Natural killer cell (primary cell): ENCODE data around the gene MYOZ3. TPM values are rescaled to one million over a fixed set of nuclear protein-coding genes. Genes with fewer than 3 reads are reported as not detected.

Experiments
- ATAC-seq, 3 donors: fragments of 150-1000 bp in 2 of 3; fragments of 200-7000 bp in 1 of 3; cut with Tn5 transposase; 1 replicate in 1 of 3; 2 replicates in 2 of 3; pipeline ENCODE4 v1.10.0; 2021; ENCODE audit warnings: mild to moderate bottlenecking in 2 of 3, moderate library complexity in 2 of 3
- DNase-seq, 2 donors: peaks; one replicate each; pipeline versions ENCODE4 v3.0.0 to v3.0.0-alpha.2; 2013 to 2021; ENCODE audit warnings: mixed read lengths in 1 of 2
- H3K27ac ChIP-seq: one replicate; pipeline ENCODE4 v1.5.1; 2013; ENCODE audit warnings: mild to moderate bottlenecking, low read length
- H3K27me3 ChIP-seq: one replicate; pipeline ENCODE4 v1.6.1; 2013; ENCODE audit warnings: low read length; ENCODE audit not compliant: control insufficient read depth, insufficient read depth
- H3K36me3 ChIP-seq: one replicate; pipeline ENCODE4 v1.6.1; 2013; ENCODE audit warnings: low read length; ENCODE audit not compliant: control insufficient read depth, insufficient read depth
- H3K4me1 ChIP-seq: one replicate; pipeline ENCODE4 v1.6.1; 2013; ENCODE audit warnings: low read length; ENCODE audit not compliant: control insufficient read depth, insufficient read depth
- H3K4me3 ChIP-seq: one replicate; pipeline ENCODE4 v1.5.1; 2013; ENCODE audit warnings: low read length
- H3K9me3 ChIP-seq: one replicate; pipeline ENCODE4 v1.6.1; 2013; ENCODE audit warnings: low read length; ENCODE audit not compliant: control insufficient read depth, insufficient read depth
- H3K27ac Mint-ChIP-seq, 2 donors: one replicate each; pipeline ENCODE4 v1.8.0; 2022; ENCODE audit warnings: mild to moderate bottlenecking in 2 of 2, mixed read lengths in 2 of 2, moderate library complexity in 1 of 2
- H3K27me3 Mint-ChIP-seq, 2 donors: one replicate each; pipeline ENCODE4 v1.8.0; 2022; ENCODE audit warnings: low read depth in 2 of 2, mixed read lengths in 2 of 2
- H3K36me3 Mint-ChIP-seq: one replicate; pipeline ENCODE4 v1.8.0; 2022; ENCODE audit warnings: mixed read lengths
- H3K4me1 Mint-ChIP-seq, 2 donors: one replicate each; pipeline ENCODE4 v1.8.0; 2022; ENCODE audit warnings: mixed read lengths in 2 of 2
- H3K4me3 Mint-ChIP-seq: one replicate; pipeline ENCODE4 v1.8.0; 2022; ENCODE audit warnings: mild to moderate bottlenecking, moderate library complexity, mixed read lengths
- H3K9me3 Mint-ChIP-seq, 2 donors: one replicate each; pipeline ENCODE4 v1.8.0; 2022; ENCODE audit warnings: mixed read lengths in 2 of 2
- WGBS: methylation state at CpG from one replicate; pipeline ENCODE4 v1.1.7; 2013; ENCODE audit warnings: missing lambda C conversion rate; ENCODE audit not compliant: insufficient coverage; 5-methylcytosine and 5-hydroxymethylcytosine counted together
- intact Hi-C: fragments of 100-400 bp; cut with micrococcal nuclease; formaldehyde crosslinking; loops from one replicate; pipeline ENCODE4 v1.14.2; 2022
- total RNA-seq, 4 donors: library from RNA; stranded (reverse); fragments of 120-200 nt in 1 of 4; gene quantifications; one replicate each; pipeline versions ENCODE4 v1.2.3 to v1.2.4, GENCODE V29; 2013 to 2022
- TF ChIP-seq, protein P1 (sequence below): fragments of 200-600 bp; IDR thresholded peaks from one replicate; pipeline ENCODE4 v1.8.0; 2022; ENCODE audit warnings: antibody characterized with exemption

The MYOZ3 gene
- total RNA-seq, 3 donors from 2014 or later (not counting 1 experiment from before 2014, with no cell fraction given): not detected

DNA sequence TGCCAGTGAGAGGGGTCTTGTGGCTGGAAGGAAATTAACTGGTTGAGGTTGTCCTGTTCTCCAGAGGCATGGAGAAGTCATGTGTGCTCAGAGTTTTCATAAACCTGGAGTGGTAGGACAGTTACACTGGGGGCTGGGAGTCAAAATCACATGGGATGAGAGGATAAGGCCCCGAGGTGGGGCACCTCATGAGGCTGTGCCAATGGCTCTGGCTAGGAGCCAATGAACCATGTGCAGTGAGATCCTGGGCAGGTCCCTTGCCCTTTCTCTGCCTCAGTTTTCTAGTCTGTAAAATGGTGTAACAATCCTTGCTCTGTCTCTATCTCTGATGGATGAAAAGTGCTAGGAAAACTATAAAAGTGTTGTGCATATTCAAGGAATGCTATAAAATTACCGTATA lies 27.6 kb upstream of the MYOZ3 start:
- Mint-ChIP-seq H3K36me3 (no peaks in the 10 kb centered on the region), H3K4me1 (no peaks in the 10 kb centered on the region), H3K4me3 (no peak overlapping the region), H3K9me3 (no peaks in the 10 kb centered on the region), H3K27ac (no peak overlapping the region), H3K27me3 (peaks cover 10 to 26% of the 10 kb centered on the region in 2 donors)
- Histone ChIP-seq H3K36me3 (no peaks in the 10 kb centered on the region), H3K4me1 (no peaks in the 10 kb centered on the region), H3K27ac (no peak overlapping the region), H3K9me3 (no peaks in the 10 kb centered on the region), H3K4me3 (no peak overlapping the region), H3K27me3 (no peaks in the 10 kb centered on the region)
- WGBS: 95% methylated on average over 2 of the region's 2 CpGs
- no peak for ATAC-seq
- TF ChIP-seq, protein P1, sequence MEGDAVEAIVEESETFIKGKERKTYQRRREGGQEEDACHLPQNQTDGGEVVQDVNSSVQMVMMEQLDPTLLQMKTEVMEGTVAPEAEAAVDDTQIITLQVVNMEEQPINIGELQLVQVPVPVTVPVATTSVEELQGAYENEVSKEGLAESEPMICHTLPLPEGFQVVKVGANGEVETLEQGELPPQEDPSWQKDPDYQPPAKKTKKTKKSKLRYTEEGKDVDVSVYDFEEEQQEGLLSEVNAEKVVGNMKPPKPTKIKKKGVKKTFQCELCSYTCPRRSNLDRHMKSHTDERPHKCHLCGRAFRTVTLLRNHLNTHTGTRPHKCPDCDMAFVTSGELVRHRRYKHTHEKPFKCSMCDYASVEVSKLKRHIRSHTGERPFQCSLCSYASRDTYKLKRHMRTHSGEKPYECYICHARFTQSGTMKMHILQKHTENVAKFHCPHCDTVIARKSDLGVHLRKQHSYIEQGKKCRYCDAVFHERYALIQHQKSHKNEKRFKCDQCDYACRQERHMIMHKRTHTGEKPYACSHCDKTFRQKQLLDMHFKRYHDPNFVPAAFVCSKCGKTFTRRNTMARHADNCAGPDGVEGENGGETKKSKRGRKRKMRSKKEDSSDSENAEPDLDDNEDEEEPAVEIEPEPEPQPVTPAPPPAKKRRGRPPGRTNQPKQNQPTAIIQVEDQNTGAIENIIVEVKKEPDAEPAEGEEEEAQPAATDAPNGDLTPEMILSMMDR: no peak
- intact Hi-C loops: no loop called here
- DNase-seq: no peak

DNA sequence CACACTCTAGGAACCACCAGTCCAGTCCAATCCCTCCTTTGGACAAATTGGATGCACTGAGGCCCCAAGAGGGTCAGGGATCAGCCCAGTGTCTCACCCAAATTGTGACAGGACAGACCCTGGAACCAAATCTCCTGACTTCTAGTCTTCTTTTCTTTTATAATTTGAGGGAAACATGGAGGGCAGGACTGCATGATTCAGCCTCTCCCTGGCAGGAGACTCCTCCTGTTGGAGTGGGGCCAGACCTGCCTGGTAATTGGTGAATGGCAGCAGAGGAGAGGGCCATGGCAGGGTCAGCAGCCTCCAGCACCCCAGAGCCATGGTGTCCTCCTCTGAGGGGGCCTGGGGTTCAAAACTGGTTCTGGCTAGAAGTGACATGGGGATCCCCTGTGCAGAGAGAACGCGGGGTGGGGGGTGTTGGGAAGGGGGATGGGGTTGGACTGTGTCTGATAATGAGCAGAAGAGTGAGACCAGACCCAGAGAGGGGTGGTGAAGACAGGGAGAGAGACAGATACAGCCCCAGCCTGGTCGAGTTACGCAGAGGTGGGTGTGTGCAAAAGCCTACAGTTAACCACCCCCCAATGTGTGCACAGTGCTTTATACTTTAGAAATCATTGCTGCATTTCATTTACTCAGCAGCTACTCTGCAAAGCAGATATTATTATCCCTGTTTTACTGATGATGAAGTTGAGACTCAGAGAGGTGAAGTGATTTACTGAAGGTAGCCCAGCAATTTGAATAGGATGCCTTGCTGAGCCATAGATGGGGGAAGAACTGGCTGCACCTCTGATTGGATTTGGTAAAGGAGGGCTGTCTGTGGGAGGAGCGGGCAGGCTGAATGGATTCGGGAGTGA lies 24.4 kb upstream of the MYOZ3 start:
- no peaks in the 10 kb centered on the region for H3K27me3 ChIP-seq
- no peak overlapping the region for H3K27ac ChIP-seq
- WGBS: 87% methylated on average over 4 of the region's 6 CpGs
- Mint-ChIP-seq H3K9me3 (no peaks in the 10 kb centered on the region), H3K36me3 (no peaks in the 10 kb centered on the region), H3K4me1 (no peaks in the 10 kb centered on the region), H3K4me3 (no peak overlapping the region), H3K27ac (no peak overlapping the region), H3K27me3 (peaks cover 8 to 28% of the 10 kb centered on the region in 2 donors)
- DNase-seq: no peak
- H3K36me3 ChIP-seq: no peaks in the 10 kb centered on the region
- H3K4me3 ChIP-seq: no peak overlapping the region
- TF ChIP-seq, protein P1: no peak
- no peaks in the 10 kb centered on the region for H3K4me1 ChIP-seq
- intact Hi-C loops: no loop called here
- ATAC-seq: no peak
- no peaks in the 10 kb centered on the region for H3K9me3 ChIP-seq

DNA sequence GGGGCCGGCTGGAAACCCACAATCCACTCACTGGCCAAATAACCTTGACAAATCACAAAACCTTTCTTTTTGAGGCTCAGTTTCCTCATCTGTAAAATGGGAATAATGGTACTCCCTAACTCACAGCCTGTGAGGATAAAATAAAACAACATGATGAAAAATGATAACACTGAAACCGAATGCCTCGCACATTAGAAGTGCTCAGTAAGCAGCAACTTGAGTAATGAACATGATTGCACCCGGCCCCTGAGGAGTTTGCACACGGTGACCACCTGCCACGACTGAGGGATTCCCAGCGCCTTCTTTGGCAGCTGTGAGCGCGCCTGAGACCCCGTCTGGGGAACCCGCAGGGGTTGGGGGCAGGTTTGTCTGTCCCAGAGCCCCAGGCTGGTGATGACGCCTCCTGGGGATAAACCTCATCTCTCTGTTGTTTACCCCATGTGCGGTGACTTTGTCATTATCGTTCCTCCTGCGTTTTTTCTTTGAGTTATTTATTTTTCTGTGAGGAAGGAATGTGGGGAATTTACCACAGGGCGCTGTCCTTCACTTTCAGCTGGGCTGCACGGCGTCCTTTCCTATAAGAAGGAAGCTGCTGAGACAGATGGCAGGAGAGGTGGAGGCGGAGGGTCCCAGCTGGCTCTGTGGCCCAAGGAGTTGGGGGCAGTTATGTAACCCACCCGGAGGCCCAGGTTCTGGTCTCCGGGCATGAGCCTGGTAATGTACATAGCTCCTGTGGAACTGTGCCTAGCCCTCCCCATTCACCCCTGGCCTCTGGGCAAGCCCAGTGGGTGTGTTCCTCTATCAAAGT lies 23.6 kb upstream of the MYOZ3 start:
- H3K36me3 ChIP-seq: no peaks in the 10 kb centered on the region
- 48% methylated on average over 20 of the region's 21 CpGs for WGBS
- no peak overlapping the region for H3K27ac Mint-ChIP-seq
- TF ChIP-seq, protein P1: no peak
- peaks cover 8 to 28% of the 10 kb centered on the region in 2 donors for H3K27me3 Mint-ChIP-seq
- H3K9me3 Mint-ChIP-seq: no peaks in the 10 kb centered on the region
- H3K27me3 ChIP-seq: no peaks in the 10 kb centered on the region
- intact Hi-C loops: no loop called here
- H3K36me3 Mint-ChIP-seq: no peaks in the 10 kb centered on the region
- no peaks in the 10 kb centered on the region for H3K9me3 ChIP-seq
- no peak overlapping the region for H3K4me3 Mint-ChIP-seq
- H3K27ac ChIP-seq: no peak overlapping the region
- ATAC-seq (no peak), DNase-seq (no peak)
- H3K4me1 Mint-ChIP-seq: no peaks in the 10 kb centered on the region
- H3K4me3 ChIP-seq: no peak overlapping the region
- no peaks in the 10 kb centered on the region for H3K4me1 ChIP-seq
